Effector memory CD4-positive, alpha-beta T cell (primary cell): ENCODE measurements around the gene RASAL2.

Experiments used
- DNase-seq, 3 donors: peaks; one replicate each; pipeline ENCODE4 v3.0.0-alpha.2; 2020
- H3K27ac ChIP-seq: 2 replicates; pipeline ENCODE4 v1.7.0; 2013; ENCODE audit warnings: mild to moderate bottlenecking, low read length, moderate library complexity; ENCODE audit not compliant: insufficient read depth, poor library complexity, severe bottlenecking
- H3K27me3 ChIP-seq: replicated peaks from 2 replicates; pipeline ENCODE4 v1.7.0; 2013; ENCODE audit warnings: mild to moderate bottlenecking, low read length; ENCODE audit not compliant: insufficient read depth, control insufficient read depth, poor library complexity, severe bottlenecking
- H3K36me3 ChIP-seq: 2 replicates; pipeline ENCODE4 v1.7.0; 2013; ENCODE audit warnings: mild to moderate bottlenecking, low read length, moderate library complexity; ENCODE audit not compliant: control insufficient read depth, insufficient read depth
- H3K4me1 ChIP-seq: 2 replicates; pipeline ENCODE4 v1.7.0; 2013; ENCODE audit warnings: low read length, mild to moderate bottlenecking; ENCODE audit not compliant: control insufficient read depth, insufficient read depth, poor library complexity, severe bottlenecking
- H3K4me3 ChIP-seq: 2 replicates; pipeline ENCODE4 v1.7.0; 2013; ENCODE audit warnings: low read length, low read depth, mild to moderate bottlenecking; ENCODE audit not compliant: insufficient read depth, poor library complexity, severe bottlenecking
- H3K9me3 ChIP-seq: 2 replicates; pipeline ENCODE4 v1.7.0; 2013; ENCODE audit warnings: mild to moderate bottlenecking, low read length, moderate library complexity; ENCODE audit not compliant: control insufficient read depth

RASAL2 gene

DNA sequence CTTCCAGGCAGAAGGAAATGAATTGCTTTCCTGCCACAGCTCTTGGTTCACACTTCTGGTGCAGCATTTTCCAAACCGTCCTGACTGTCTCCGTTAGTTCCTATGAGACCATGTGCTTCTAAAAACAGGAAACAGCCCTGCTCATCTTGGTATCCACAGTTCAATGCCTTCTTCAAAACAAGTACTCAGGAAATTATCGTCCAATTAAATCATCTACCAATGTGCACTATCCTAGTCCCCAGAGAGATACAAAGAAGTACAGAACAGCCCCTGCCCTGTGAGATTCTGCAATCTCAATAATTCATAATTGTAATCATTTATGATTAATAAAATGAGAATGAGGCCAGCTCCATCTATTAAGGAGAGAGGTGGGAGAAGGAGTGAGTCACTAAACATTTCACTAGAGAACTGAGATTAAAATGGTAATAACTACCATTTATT, 391.7 kb downstream of the RASAL2 start:
- H3K27me3 ChIP-seq = no peaks in the 10 kb centered on the region
- DNase-seq = no peak
- H3K36me3 ChIP-seq = no peaks in the 10 kb centered on the region
- H3K9me3 ChIP-seq = no peaks in the 10 kb centered on the region
- H3K4me3 ChIP-seq = no peak overlapping the region
- no peaks in the 10 kb centered on the region for H3K4me1 ChIP-seq
- no peak overlapping the region for H3K27ac ChIP-seq

DNA sequence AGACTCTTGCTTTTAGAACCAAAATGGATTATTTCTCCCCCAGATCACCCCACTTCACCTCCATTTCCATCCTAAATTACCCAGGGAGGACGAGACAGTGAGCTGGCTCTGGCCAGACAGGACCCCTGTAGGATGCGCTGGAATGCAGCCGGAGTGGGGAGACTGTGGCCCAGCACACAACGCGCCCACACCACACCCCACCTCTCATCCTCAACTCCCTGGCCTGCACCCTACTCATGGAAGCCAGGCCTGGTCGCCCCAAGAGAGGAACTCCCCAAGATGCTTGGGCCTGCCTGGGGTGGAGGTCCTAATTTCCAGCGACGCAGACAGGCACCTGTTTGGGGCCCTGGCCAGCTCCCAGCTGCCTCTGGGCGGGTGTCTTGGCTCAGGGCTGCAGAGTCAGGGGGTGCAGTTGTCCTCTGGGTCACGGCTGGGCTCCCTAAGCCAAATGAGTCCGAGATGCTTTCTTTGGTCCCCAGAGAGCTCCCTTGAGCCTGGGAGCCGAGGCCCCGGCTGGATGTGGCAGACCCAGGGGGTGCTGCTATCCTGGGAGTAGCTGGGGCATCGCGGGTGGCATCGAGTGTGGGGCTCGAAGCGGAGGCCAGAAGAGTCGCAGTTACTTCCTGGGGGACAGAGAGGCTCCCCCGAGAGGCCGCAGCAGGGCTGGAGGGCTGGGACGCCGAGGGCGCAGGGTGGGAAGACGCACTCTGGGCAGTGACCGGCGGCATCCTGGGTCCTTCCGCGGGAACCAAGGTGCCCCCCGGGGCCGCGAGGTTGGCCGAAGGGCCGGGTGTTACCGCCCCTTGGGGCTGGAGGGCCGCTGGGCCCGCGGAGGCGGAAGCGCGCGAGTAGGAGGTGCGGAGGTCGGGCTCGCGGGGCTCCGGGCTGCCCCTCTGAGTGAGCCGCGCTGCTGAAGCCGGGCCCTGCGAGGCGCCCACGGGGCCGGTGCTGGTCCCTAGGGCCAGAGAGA, 392.5 kb downstream of the RASAL2 start:
- no peak overlapping the region for H3K4me3 ChIP-seq
- no peak for DNase-seq
- H3K9me3 ChIP-seq = no peaks in the 10 kb centered on the region
- H3K27me3 ChIP-seq = no peaks in the 10 kb centered on the region
- no peak overlapping the region for H3K27ac ChIP-seq
- no peaks in the 10 kb centered on the region for H3K4me1 ChIP-seq
- no peaks in the 10 kb centered on the region for H3K36me3 ChIP-seq

DNA sequence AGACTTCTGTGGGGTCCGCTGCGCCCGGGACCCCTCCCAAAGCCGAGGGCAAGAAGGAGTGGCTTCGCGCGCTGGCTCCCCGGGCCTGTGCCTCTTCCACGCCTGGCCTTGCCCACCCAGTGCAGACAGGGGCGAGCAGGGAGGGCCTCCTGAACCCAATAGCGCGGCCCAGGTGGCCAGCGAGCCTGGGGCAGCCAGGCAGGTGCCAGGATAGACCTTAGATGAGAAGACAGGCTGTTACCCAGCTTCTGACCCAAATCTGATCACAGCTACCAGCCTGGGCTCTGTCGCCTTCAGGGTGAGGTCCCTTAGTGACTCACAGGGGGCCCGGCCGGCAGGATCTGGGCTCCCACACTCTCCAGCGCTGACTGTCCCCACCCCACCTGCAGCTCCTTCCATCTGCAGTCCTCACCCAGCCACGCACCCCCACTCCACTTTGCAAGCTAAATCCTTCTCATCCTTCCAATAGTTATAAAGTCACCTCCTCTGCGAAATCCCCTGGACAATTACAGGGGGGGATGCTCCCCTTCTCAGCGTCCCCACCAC, 393.2 kb downstream of the RASAL2 start:
- no peak overlapping the region for H3K27ac ChIP-seq

DNA sequence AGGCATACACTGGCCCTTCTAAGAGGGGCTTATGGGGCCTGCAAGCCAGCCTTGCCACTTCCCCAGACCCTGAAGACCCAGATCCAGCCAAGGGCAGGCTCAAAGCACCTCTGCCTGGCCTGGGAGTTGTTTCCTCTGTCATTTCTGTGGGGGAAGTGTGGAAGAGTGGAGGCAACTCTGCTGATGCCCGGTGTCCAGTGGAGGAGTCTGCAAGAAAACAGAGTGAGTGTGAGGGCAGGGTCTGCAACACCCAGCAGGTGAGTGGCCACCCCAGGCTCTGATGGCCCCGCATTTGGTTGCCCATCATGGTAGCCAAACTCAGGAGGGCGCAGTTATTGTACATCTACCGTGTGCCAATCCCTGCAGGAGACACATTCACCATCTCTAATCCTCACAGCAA, 394.5 kb downstream of the RASAL2 start:
- Histone ChIP-seq H3K27ac (no peak overlapping the region), H3K27me3 (no peaks in the 10 kb centered on the region), H3K4me3 (no peak overlapping the region), H3K4me1 (no peaks in the 10 kb centered on the region), H3K9me3 (no peaks in the 10 kb centered on the region), H3K36me3 (no peaks in the 10 kb centered on the region)
- DNase-seq = no peak

More for the DNA sequence above, 393.2 kb downstream of the RASAL2 start:
- no peak overlapping the region for H3K4me3 ChIP-seq
- H3K9me3 ChIP-seq = no peaks in the 10 kb centered on the region
- no peak for DNase-seq
- H3K4me1 ChIP-seq = no peaks in the 10 kb centered on the region
- H3K27me3 ChIP-seq = no peaks in the 10 kb centered on the region
- no peaks in the 10 kb centered on the region for H3K36me3 ChIP-seq

DNA sequence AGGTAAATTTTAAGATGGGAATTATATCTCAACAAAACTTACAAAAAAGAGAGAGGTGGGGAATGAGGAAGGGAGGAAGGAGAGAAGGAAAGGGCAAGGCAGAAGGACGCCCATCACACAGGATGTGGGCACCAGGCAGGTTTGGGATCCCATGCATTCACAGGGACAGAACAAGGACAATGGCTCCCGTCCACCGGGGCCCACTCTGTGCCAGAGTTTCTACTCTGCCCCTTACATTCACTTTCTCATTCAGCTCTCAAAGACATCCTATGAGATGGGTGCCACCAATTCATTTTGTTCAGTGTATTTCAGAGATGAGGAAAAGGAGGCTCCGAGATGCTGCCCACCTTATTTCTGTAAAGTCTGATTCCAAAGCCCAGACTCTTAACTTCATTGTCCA, 395.5 kb downstream of the RASAL2 start:
- H3K9me3 ChIP-seq = no peaks in the 10 kb centered on the region
- no peaks in the 10 kb centered on the region for H3K36me3 ChIP-seq
- no peaks in the 10 kb centered on the region for H3K4me1 ChIP-seq
- H3K4me3 ChIP-seq = no peak overlapping the region
- H3K27me3 ChIP-seq = no peaks in the 10 kb centered on the region
- DNase-seq = no peak
- no peak overlapping the region for H3K27ac ChIP-seq

DNA sequence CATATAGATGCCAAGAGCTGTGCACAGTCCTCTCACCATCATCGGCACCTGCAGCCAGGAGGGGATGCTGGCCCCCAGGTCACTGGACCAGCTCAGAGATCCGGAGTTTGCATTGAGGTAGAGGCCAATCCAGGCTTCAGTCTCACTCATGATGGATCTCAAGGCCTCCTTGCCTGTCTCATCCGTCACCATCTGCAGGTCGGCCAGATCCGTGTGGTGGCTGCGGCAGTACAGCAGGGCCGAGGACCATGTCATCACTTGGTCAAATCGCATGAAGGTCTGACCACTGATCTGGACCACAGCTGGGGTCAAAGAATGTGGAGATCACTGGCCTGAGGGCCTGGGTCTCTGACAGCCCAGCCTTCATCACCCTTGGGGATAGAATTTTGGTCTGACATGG, 396.2 kb downstream of the RASAL2 start:
- no peak overlapping the region for H3K27ac ChIP-seq
- H3K4me1 ChIP-seq = no peaks in the 10 kb centered on the region
- H3K36me3 ChIP-seq = no peaks in the 10 kb centered on the region
- H3K4me3 ChIP-seq = no peak overlapping the region
- no peak for DNase-seq
- H3K27me3 ChIP-seq = no peaks in the 10 kb centered on the region
- H3K9me3 ChIP-seq = no peaks in the 10 kb centered on the region

DNA sequence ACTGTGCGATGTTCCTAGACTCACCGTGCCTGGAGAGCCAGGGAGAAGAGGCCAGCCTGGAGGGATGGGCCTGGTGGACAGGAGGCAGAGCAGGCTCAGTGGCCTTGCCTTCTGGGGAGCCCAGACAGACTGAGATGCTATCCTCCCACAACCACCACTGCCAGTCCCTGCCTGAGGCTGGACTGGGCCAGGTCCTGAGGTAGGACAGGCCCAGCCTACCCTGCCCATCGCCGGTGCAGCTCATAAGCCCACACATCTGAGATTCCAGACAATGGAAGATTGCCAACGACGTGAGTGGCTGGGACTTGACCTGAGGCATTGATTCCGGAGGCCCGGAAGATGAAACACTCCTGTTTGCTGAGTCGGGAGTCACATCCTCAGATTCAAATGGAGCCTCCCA, 397.1 kb downstream of the RASAL2 start:
- Histone ChIP-seq H3K4me3 (no peak overlapping the region), H3K27me3 (no peaks in the 10 kb centered on the region), H3K27ac (no peak overlapping the region), H3K36me3 (no peaks in the 10 kb centered on the region), H3K9me3 (no peaks in the 10 kb centered on the region), H3K4me1 (no peaks in the 10 kb centered on the region)
- DNase-seq = no peak

DNA sequence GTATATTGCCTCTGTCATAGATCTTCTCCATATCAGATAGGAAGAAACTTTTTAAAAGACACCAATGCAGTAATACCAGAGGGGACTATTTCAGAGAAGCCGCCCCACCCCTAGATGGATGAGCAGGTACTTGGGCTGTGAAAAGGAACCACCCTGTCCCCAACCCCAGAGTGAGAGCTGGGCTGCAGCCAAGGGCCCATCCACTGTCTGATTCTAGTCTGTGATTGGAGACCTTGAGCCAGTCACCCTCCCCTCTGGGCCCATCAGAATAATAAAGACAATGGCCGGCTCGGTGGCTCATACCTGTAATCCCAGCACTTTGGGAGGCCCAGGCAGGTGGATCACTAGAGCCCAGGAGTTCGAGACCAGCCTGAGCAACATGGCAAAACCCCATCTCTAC, 397.8 kb downstream of the RASAL2 start:
- H3K27ac ChIP-seq = no peak overlapping the region
- H3K27me3 ChIP-seq = no peaks in the 10 kb centered on the region
- no peaks in the 10 kb centered on the region for H3K36me3 ChIP-seq
- H3K4me1 ChIP-seq = no peaks in the 10 kb centered on the region
- no peak for DNase-seq
- no peaks in the 10 kb centered on the region for H3K9me3 ChIP-seq
- no peak overlapping the region for H3K4me3 ChIP-seq

DNA sequence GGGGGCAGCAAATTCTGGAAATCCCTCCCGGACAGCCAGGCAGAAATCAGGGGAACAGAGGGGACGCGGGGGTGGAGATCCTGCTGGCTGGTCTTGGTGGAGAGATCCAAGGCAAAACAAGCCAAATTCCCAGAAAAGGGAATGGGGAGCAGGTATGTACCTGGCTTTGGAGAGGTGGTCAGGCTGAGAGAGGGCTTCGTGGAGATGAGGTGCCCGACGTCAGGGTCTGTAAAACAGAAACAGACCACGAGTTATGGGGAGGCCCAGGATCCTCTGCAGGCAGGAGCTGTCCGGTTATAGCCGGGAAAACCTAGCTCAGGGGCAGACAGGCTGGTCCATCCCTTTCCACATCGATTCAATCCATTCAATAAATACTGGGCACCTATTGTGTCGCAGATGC, 398.4 kb downstream of the RASAL2 start:
- Histone ChIP-seq H3K27ac (no peak overlapping the region), H3K27me3 (no peaks in the 10 kb centered on the region), H3K36me3 (no peaks in the 10 kb centered on the region), H3K4me3 (no peak overlapping the region), H3K4me1 (no peaks in the 10 kb centered on the region), H3K9me3 (no peaks in the 10 kb centered on the region)
- no peak for DNase-seq

DNA sequence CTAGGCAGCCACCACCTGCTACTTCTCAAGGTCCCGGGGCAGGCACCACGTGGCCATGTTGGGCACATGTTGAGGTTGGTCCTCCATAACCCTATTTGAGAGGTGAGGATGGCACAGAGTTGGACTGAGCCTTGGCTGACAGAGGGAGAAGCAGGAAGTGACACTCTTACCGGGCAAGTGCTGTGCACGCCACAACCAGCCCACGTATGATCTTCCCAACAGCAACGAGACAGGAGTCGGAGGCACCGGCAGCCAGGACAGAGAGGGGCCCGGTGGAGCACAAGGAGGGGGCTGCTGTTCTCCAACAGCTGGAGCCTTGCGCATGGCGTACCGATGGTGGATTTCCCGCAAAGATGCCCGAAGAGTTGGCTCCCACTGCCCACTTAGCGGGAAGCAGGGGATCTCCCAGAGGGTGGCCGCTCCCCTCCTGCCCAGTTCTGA, 399.4 kb downstream of the RASAL2 start:
- H3K27me3 ChIP-seq = no peaks in the 10 kb centered on the region
- no peak overlapping the region for H3K4me3 ChIP-seq
- H3K9me3 ChIP-seq = no peaks in the 10 kb centered on the region
- no peak overlapping the region for H3K27ac ChIP-seq
- no peaks in the 10 kb centered on the region for H3K36me3 ChIP-seq
- H3K4me1 ChIP-seq = no peaks in the 10 kb centered on the region
- DNase-seq = no peak
